Erythroblast (primary cell): ENCODE data around the gene LSAMP.

Experiments
- GATA1 ChIP-seq: IDR thresholded peaks from 2 replicates; pipeline ENCODE4 v1.6.1; 2011; ENCODE audit warnings: low read depth, mild to moderate bottlenecking, control low read depth, low read length, moderate library complexity
- POLR2A ChIP-seq: IDR thresholded peaks from 2 replicates; pipeline ENCODE4 v1.6.1; 2011; ENCODE audit warnings: mild to moderate bottlenecking, low read length

DNA sequence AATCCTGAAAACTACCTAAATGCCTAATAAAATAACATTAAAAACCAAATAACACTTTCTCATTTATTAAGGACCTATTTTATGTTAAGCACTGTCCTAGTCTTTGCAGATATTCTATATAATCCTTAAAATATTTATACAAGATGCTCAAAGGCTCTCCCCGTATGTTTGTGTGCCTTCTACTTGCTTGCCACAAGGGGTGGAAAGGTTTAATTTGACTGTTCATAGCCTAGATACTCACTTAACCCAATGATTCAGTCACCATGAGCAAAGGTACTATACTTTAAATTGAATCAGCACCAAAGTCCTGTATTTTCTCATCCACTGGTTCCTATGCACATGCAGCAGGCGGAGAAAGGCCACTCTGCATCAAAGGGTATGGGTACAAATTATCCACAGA is 32.0 kb downstream of the LSAMP start:
- TF ChIP-seq POLR2A (no peak), GATA1 (no peak)
